Measurements from ENCODE around the gene GALNT2. TPM values are rescaled to one million over a fixed set of nuclear protein-coding genes. Genes with fewer than 3 reads are reported as not detected.

Gene GALNT2
- total and polyA plus RNA-seq, 2 of the 13 experiments (the other 11 are each of a cell fraction or from before 2014, with no cell fraction given), result 39.3 to 39.6 TPM

DNA sequence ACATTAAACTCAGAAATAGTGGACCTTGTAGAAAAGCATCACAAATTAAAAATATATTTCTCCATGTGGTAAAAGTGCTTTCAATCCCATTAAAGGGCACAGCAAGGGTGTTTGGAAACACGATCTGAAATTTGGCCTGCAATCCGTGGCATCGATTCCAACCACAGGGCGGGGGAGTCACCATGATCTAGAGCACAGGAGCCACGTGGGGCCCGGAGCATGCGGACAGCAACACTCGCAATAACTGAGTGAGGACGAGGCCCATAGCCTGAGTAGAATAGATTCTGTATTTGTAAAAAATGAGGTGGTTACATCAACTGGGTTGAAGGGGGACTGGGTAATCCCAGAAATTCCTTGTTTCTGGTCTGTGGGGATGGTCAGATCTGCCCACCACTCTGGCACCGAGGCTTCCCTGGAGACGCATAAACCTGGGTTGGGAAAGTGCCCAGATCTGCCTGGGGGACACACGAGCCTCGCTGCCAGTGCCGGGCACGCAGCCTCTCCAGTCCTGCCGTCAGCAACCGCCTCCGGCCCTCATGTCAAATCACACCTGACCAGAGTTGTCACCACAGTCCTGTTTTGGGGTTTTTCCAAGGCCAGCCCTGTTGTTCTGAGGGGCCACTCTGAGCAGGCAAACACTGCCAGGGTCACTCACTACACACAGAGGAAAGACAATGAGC, 254.8 kb downstream of the GALNT2 start:
- no TSS peak for BruUV-seq (replicated peaks)
- no peaks in the 10 kb centered on the region for H3K9me3 ChIP-seq (ENCODE audit: low read length)
- ATAC-seq (no peak), DNase-seq (ENCODE audit: low spot score) (no peak), FAIRE-seq (no peak)
- H3K4me3 ChIP-seq (replicated peaks in 1 of 3; ENCODE audit: insufficient read depth in 1 of 3, low read depth in 2 of 3, low read length in 3 of 3), result no peak overlapping the region
- H3K4me2 ChIP-seq (ENCODE audit: low read depth, low read length), result no peak overlapping the region
- H3K27ac ChIP-seq (ENCODE audit: extremely low read length, insufficient read depth, low read length), result no peak overlapping the region
- ChIA-PET POLR2A (no interaction called here), CTCF (ENCODE audit: low intra/inter-chr PET ratio, low total read pairs) (no interaction called here)
- in situ Hi-C loops (cut with HindIII; ENCODE audit: extremely low pct_ligation_motif_present, low pct_unique_long_range_greater_than_20kb) (no loop called here), intact Hi-C loops (cut with micrococcal nuclease; ENCODE audit: unreplicated experiment) (no loop called here)
- H4K20me1 ChIP-seq (ENCODE audit: insufficient read depth, low read length), result no peaks in the 10 kb centered on the region
- WGBS (ENCODE audit: low lambda C conversion rate), result 52% methylated on average over 11 of the region's 18 CpGs
- H2AFZ ChIP-seq (ENCODE audit: low read length), result no peak overlapping the region
- H3K9ac ChIP-seq (ENCODE audit: insufficient read depth, low read depth, low read length), result no peak overlapping the region
- no peaks in the 10 kb centered on the region for H3K79me2 ChIP-seq (ENCODE audit: insufficient read depth, low read length)
- H3K27me3 ChIP-seq (ENCODE audit: control insufficient read depth in 1 of 2, insufficient read depth in 2 of 2, low read length in 2 of 2), result peaks cover 2 to 11% of the 10 kb centered on the region in 2 experiments; a peak in 3 of 5 replicates
- H3K4me1 ChIP-seq (ENCODE audit: insufficient read depth, low read length), result peaks cover 6% of the 10 kb centered on the region
- H3K36me3 ChIP-seq (replicated peaks in 1 of 2; ENCODE audit: control insufficient read depth in 1 of 2, insufficient read depth in 2 of 2, low read length in 2 of 2), result no peaks in the 10 kb centered on the region
- TF ChIP-seq HNF4A (CRISPR knock-in tag; IDR thresholded peaks at IDR 0.05) (no peak), ARNT2 (CRISPR knock-in tag; IDR thresholded peaks at IDR 0.05; ENCODE audit: low read depth) (no peak), TSC22D2 (CRISPR knock-in tag; IDR thresholded peaks at IDR 0.05; ENCODE audit: borderline replicate concordance) (no peak), SKI (IDR thresholded peaks at IDR 0.05; ENCODE audit: partially characterized antibody) (no peak), MTF2 (CRISPR knock-in tag; IDR thresholded peaks at IDR 0.05; ENCODE audit: borderline replicate concordance) (no peak), SIX4 (CRISPR knock-in tag; IDR thresholded peaks at IDR 0.05) (no peak), HOXD1 (CRISPR knock-in tag; IDR thresholded peaks at IDR 0.05) (no peak), ZSCAN31 (CRISPR knock-in tag; IDR thresholded peaks at IDR 0.05; ENCODE audit: low read depth) (no peak), NFKB2 (CRISPR knock-in tag; IDR thresholded peaks at IDR 0.05; ENCODE audit: borderline replicate concordance) (no peak), ZNF703 (CRISPR knock-in tag; IDR thresholded peaks at IDR 0.05; ENCODE audit: borderline replicate concordance) (no peak), SMAD1 (CRISPR knock-in tag; IDR thresholded peaks at IDR 0.05; ENCODE audit: borderline replicate concordance, low read depth) (no peak), SMYD3 (CRISPR knock-in tag; IDR thresholded peaks at IDR 0.05) (no peak)
- TF ChIP-seq, protein P1, sequence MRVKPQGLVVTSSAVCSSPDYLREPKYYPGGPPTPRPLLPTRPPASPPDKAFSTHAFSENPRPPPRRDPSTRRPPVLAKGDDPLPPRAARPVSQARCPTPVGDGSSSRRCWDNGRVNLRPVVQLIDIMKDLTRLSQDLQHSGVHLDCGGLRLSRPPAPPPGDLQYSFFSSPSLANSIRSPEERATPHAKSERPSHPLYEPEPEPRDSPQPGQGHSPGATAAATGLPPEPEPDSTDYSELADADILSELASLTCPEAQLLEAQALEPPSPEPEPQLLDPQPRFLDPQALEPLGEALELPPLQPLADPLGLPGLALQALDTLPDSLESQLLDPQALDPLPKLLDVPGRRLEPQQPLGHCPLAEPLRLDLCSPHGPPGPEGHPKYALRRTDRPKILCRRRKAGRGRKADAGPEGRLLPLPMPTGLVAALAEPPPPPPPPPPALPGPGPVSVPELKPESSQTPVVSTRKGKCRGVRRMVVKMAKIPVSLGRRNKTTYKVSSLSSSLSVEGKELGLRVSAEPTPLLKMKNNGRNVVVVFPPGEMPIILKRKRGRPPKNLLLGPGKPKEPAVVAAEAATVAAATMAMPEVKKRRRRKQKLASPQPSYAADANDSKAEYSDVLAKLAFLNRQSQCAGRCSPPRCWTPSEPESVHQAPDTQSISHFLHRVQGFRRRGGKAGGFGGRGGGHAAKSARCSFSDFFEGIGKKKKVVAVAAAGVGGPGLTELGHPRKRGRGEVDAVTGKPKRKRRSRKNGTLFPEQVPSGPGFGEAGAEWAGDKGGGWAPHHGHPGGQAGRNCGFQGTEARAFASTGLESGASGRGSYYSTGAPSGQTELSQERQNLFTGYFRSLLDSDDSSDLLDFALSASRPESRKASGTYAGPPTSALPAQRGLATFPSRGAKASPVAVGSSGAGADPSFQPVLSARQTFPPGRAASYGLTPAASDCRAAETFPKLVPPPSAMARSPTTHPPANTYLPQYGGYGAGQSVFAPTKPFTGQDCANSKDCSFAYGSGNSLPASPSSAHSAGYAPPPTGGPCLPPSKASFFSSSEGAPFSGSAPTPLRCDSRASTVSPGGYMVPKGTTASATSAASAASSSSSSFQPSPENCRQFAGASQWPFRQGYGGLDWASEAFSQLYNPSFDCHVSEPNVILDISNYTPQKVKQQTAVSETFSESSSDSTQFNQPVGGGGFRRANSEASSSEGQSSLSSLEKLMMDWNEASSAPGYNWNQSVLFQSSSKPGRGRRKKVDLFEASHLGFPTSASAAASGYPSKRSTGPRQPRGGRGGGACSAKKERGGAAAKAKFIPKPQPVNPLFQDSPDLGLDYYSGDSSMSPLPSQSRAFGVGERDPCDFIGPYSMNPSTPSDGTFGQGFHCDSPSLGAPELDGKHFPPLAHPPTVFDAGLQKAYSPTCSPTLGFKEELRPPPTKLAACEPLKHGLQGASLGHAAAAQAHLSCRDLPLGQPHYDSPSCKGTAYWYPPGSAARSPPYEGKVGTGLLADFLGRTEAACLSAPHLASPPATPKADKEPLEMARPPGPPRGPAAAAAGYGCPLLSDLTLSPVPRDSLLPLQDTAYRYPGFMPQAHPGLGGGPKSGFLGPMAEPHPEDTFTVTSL (CRISPR knock-in tag; IDR thresholded peaks at IDR 0.05; ENCODE audit: borderline replicate concordance), result no peak
- TF ChIP-seq, protein P2, sequence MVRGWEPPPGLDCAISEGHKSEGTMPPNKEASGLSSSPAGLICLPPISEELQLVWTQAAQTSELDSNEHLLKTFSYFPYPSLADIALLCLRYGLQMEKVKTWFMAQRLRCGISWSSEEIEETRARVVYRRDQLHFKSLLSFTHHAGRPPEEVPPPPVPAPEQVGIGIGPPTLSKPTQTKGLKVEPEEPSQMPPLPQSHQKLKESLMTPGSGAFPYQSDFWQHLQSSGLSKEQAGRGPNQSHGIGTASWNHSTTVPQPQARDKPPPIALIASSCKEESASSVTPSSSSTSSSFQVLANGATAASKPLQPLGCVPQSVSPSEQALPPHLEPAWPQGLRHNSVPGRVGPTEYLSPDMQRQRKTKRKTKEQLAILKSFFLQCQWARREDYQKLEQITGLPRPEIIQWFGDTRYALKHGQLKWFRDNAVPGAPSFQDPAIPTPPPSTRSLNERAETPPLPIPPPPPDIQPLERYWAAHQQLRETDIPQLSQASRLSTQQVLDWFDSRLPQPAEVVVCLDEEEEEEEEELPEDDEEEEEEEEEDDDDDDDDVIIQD (CRISPR knock-in tag; IDR thresholded peaks at IDR 0.05; ENCODE audit: low read depth), result no peak
- TF ChIP-seq, protein P3, sequence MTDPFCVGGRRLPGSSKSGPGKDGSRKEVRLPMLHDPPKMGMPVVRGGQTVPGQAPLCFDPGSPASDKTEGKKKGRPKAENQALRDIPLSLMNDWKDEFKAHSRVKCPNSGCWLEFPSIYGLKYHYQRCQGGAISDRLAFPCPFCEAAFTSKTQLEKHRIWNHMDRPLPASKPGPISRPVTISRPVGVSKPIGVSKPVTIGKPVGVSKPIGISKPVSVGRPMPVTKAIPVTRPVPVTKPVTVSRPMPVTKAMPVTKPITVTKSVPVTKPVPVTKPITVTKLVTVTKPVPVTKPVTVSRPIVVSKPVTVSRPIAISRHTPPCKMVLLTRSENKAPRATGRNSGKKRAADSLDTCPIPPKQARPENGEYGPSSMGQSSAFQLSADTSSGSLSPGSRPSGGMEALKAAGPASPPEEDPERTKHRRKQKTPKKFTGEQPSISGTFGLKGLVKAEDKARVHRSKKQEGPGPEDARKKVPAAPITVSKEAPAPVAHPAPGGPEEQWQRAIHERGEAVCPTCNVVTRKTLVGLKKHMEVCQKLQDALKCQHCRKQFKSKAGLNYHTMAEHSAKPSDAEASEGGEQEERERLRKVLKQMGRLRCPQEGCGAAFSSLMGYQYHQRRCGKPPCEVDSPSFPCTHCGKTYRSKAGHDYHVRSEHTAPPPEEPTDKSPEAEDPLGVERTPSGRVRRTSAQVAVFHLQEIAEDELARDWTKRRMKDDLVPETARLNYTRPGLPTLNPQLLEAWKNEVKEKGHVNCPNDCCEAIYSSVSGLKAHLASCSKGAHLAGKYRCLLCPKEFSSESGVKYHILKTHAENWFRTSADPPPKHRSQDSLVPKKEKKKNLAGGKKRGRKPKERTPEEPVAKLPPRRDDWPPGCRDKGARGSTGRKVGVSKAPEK (CRISPR knock-in tag; IDR thresholded peaks at IDR 0.05; ENCODE audit: borderline replicate concordance), result no peak

Measured in HepG2 (cell line).